ENCODE data around the gene MYOT. TPM values are rescaled to one million over a fixed set of nuclear protein-coding genes. Genes with fewer than 3 reads are reported as not detected.

Gene MYOT
- total RNA-seq, 1 experiment from 2014 or later, result not detected

DNA sequence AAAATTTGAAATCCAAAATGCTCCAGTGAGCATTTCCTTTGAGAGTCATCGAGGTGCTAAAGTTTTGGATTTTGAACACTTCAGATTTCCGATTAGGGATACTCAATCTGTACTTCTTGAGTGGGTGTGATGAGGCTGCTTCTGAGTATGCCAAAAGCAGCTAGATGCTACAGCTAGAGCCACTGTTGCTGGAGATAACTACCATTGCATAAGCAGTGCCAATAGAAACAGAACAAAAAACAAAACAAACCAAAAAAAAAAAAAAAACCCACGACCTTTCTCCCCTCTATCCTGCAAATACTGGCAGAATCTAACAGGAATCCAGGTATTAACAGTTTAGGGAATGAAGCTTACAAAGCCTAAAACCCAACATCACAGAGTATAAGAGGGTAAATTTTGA is 65.1 kb downstream of the MYOT start:
- H4K91ac ChIP-seq (ENCODE audit: insufficient read length, low read depth, low read length), result no peak overlapping the region
- no peaks in the 10 kb centered on the region for H4K20me1 ChIP-seq (ENCODE audit: control insufficient read depth, insufficient read depth, insufficient read length)
- no peaks in the 10 kb centered on the region for H3K79me2 ChIP-seq (ENCODE audit: insufficient read depth, low read length)
- Mint-ChIP-seq H3K27ac (no peak overlapping the region), H3K4me3 (no peak overlapping the region), H3K4me1 (no peaks in the 10 kb centered on the region), H3K36me3 (ENCODE audit: insufficient read depth in 1 of 3, low read depth in 3 of 3) (peaks cover 0 to 11% (median 10%) of the 10 kb centered on the region in 3 experiments; a peak in 4 of 7 replicates), H3K9me3 (no peaks in the 10 kb centered on the region), H3K27me3 (ENCODE audit: low read depth) (no peaks in the 10 kb centered on the region)
- no peaks in the 10 kb centered on the region for H3K27me3 ChIP-seq (ENCODE audit: insufficient read depth, low read length)
- H3K4me1 ChIP-seq (ENCODE audit: insufficient read depth, low read length), result no peaks in the 10 kb centered on the region
- no peak overlapping the region for H3K18ac ChIP-seq (ENCODE audit: insufficient read length, low read depth, low read length)
- H2AFZ ChIP-seq (ENCODE audit: low read length), result no peak overlapping the region
- no peak for DNase-seq
- no peak overlapping the region for H2AK5ac ChIP-seq (ENCODE audit: insufficient read length, low read length)
- no peak overlapping the region for H4K8ac ChIP-seq (replicated peaks; ENCODE audit: insufficient read length, low read depth, low read length)
- no peak overlapping the region for H2BK120ac ChIP-seq (ENCODE audit: low read depth, low read length, poor library complexity, severe bottlenecking)
- H3T11ph ChIP-seq (ENCODE audit: low read length), result no peak overlapping the region
- TF ChIP-seq, protein P1, sequence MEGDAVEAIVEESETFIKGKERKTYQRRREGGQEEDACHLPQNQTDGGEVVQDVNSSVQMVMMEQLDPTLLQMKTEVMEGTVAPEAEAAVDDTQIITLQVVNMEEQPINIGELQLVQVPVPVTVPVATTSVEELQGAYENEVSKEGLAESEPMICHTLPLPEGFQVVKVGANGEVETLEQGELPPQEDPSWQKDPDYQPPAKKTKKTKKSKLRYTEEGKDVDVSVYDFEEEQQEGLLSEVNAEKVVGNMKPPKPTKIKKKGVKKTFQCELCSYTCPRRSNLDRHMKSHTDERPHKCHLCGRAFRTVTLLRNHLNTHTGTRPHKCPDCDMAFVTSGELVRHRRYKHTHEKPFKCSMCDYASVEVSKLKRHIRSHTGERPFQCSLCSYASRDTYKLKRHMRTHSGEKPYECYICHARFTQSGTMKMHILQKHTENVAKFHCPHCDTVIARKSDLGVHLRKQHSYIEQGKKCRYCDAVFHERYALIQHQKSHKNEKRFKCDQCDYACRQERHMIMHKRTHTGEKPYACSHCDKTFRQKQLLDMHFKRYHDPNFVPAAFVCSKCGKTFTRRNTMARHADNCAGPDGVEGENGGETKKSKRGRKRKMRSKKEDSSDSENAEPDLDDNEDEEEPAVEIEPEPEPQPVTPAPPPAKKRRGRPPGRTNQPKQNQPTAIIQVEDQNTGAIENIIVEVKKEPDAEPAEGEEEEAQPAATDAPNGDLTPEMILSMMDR (conservative IDR thresholded peaks at IDR 0.05), result no peak
- no peak overlapping the region for H2BK12ac ChIP-seq (ENCODE audit: insufficient read length, low read depth, low read length)
- H3K23me2 ChIP-seq (ENCODE audit: insufficient read length, low read depth, low read length, poor library complexity, severe bottlenecking), result no peaks in the 10 kb centered on the region
- no peak overlapping the region for H3K23ac ChIP-seq (ENCODE audit: insufficient read length, low read depth, low read length)
- H2BK20ac ChIP-seq (ENCODE audit: low read depth, low read length, poor library complexity, severe bottlenecking), result no peak overlapping the region
- no peak overlapping the region for H3K14ac ChIP-seq (ENCODE audit: insufficient read depth, low read length)
- no peak overlapping the region for H4K5ac ChIP-seq (ENCODE audit: insufficient read length, low read depth, low read length)
- H3K4ac ChIP-seq (ENCODE audit: low read depth, low read length), result no peak overlapping the region
- no peak overlapping the region for H2BK15ac ChIP-seq (ENCODE audit: low read depth, low read length)
- no peak overlapping the region for H3K9ac ChIP-seq (ENCODE audit: extremely low read depth, insufficient read length, low read length)
- no peak overlapping the region for H2BK5ac ChIP-seq (ENCODE audit: insufficient read length, low read length)
- no CpG with 5 or more reads among the region's 3 CpGs for WGBS (ENCODE audit: extremely low coverage, insufficient read length, low lambda C conversion rate)
- H3K9me3 ChIP-seq (ENCODE audit: control insufficient read depth, low read depth, low read length), result no peaks in the 10 kb centered on the region
- no peak overlapping the region for H3K56ac ChIP-seq (ENCODE audit: insufficient read length, low read depth, low read length)
- H3K79me1 ChIP-seq (ENCODE audit: insufficient read depth, low read depth, low read length, poor library complexity, severe bottlenecking), result no peaks in the 10 kb centered on the region
- H3K27ac ChIP-seq (ENCODE audit: insufficient read length, low read depth, low read length), result no peak overlapping the region
- no peak overlapping the region for H3K4me2 ChIP-seq (ENCODE audit: insufficient read depth, insufficient read length, low read length)

Data from H9 (cell line).